BLaER1 (cell line): ENCODE measurements around the gene TEAD3.
A peak's percentile ranks its signal among the peaks of the same experiment; 100 is the strongest.

Experiments
- H3K27ac ChIP-seq: shearing (Covaris generic); formaldehyde crosslinking; 2 replicates; pipeline ENCODE4 v1.8.1; 2022
- H3K27me3 ChIP-seq: shearing (Covaris generic); formaldehyde crosslinking; 2 replicates; pipeline ENCODE4 v1.8.1; 2022
- H3K36me3 ChIP-seq: shearing (Covaris generic); formaldehyde crosslinking; 2 replicates; pipeline ENCODE4 v1.8.1; 2022
- H3K4me1 ChIP-seq: shearing (Covaris generic); formaldehyde crosslinking; 2 replicates; pipeline ENCODE4 v1.8.1; 2022
- H3K4me2 ChIP-seq: shearing (Covaris generic); formaldehyde crosslinking; 2 replicates; pipeline ENCODE4 v1.8.1; 2022
- H3K4me3 ChIP-seq: shearing (Covaris generic); formaldehyde crosslinking; 2 replicates; pipeline ENCODE4 v1.8.1; 2022
- H3K9ac ChIP-seq: shearing (Covaris generic); formaldehyde crosslinking; 2 replicates; pipeline ENCODE4 v1.8.1; 2022
- H3K9me3 ChIP-seq: shearing (Covaris generic); formaldehyde crosslinking; 2 replicates; pipeline ENCODE4 v1.8.1; 2022
- H4K20me1 ChIP-seq: shearing (Covaris generic); formaldehyde crosslinking; 2 replicates; pipeline ENCODE4 v1.8.1; 2022
- Cebpa-rat ChIP-seq: shearing (Covaris generic); IDR thresholded peaks from 2 replicates; pipeline ENCODE4 v1.8.1; 2022

Gene TEAD3

GRCh38 chr6:35471836-35472345, 25.0 kb downstream of the TEAD3 start:
- no peaks in the 10 kb centered on the region for H3K9me3 ChIP-seq
- peak overlapping the region; percentile 95 for H3K4me2 ChIP-seq
- no peak overlapping the region for H3K27ac ChIP-seq
- H3K27me3 ChIP-seq: no peaks in the 10 kb centered on the region
- TF ChIP-seq Cebpa-rat: no peak
- H3K36me3 ChIP-seq: peaks cover 74% of the 10 kb centered on the region
- peaks cover 70% of the 10 kb centered on the region for H4K20me1 ChIP-seq
- H3K4me1 ChIP-seq: peaks cover 45% of the 10 kb centered on the region
- H3K4me3 ChIP-seq: peak overlapping the region; percentile 98; the same call in 1 of the 2 replicates
- peak overlapping the region; percentile 100; the same call in 1 of the 2 replicates for H3K9ac ChIP-seq

GRCh38 chr6:35470663-35471120, 26.2 kb downstream of the TEAD3 start:
- peak overlapping the region; percentile 95 for H3K4me2 ChIP-seq
- H3K9ac ChIP-seq: peak overlapping the region; percentile 100
- no peaks in the 10 kb centered on the region for H3K9me3 ChIP-seq
- H3K27ac ChIP-seq: no peak overlapping the region
- peaks cover 86% of the 10 kb centered on the region for H3K36me3 ChIP-seq
- H3K4me3 ChIP-seq: peak overlapping the region; percentile 98
- no peaks in the 10 kb centered on the region for H3K27me3 ChIP-seq
- H4K20me1 ChIP-seq: peaks cover 70% of the 10 kb centered on the region
- peaks cover 45% of the 10 kb centered on the region for H3K4me1 ChIP-seq
- no peak for TF ChIP-seq Cebpa-rat

GRCh38 chr6:35469751-35470662, 26.9 kb downstream of the TEAD3 start:
- TF ChIP-seq Cebpa-rat: no peak
- H3K36me3 ChIP-seq: peaks cover 88% of the 10 kb centered on the region
- H3K4me3 ChIP-seq: peak overlapping the region; percentile 98
- H4K20me1 ChIP-seq: peaks cover 65% of the 10 kb centered on the region
- H3K9ac ChIP-seq: peak overlapping the region; percentile 100
- no peaks in the 10 kb centered on the region for H3K9me3 ChIP-seq
- H3K27me3 ChIP-seq: no peaks in the 10 kb centered on the region
- H3K27ac ChIP-seq: peak overlapping the region; percentile 99
- H3K4me1 ChIP-seq: peaks cover 45% of the 10 kb centered on the region
- H3K4me2 ChIP-seq: peak overlapping the region; percentile 95

GRCh38 chr6:35468980-35469750, 27.7 kb downstream of the TEAD3 start:
- Histone ChIP-seq H4K20me1 (peaks cover 57% of the 10 kb centered on the region), H3K4me1 (peaks cover 45% of the 10 kb centered on the region), H3K27me3 (no peaks in the 10 kb centered on the region), H3K27ac (peak overlapping the region; percentile 99), H3K9ac (peak overlapping the region; percentile 100), H3K4me3 (peak overlapping the region; percentile 98), H3K9me3 (no peaks in the 10 kb centered on the region), H3K36me3 (peaks cover 84% of the 10 kb centered on the region), H3K4me2 (peak overlapping the region; percentile 95)
- TF ChIP-seq Cebpa-rat: no peak

GRCh38 chr6:35468181-35468979, 28.5 kb downstream of the TEAD3 start, which contains the start of gene RPL10A:
Gene RPL10A (plus strand): TSS chr6:35468401. CDS start chr6:35468435, 34 bp downstream.
- Histone ChIP-seq H3K36me3 (peaks cover 84% of the 10 kb centered on the region), H3K27me3 (no peaks in the 10 kb centered on the region), H3K27ac (peak within 1 kb of the TSS; percentile 99), H3K9me3 (no peaks in the 10 kb centered on the region), H3K9ac (peak within 1 kb of the TSS; percentile 100), H3K4me1 (peaks cover 45% of the 10 kb centered on the region), H3K4me3 (peak within 1 kb of the TSS; percentile 98), H4K20me1 (peaks cover 49% of the 10 kb centered on the region), H3K4me2 (peak within 1 kb of the TSS; percentile 95)
- no peak for TF ChIP-seq Cebpa-rat

GRCh38 chr6:35465646-35466045, 31.2 kb downstream of the TEAD3 start:
- no peaks in the 10 kb centered on the region for H3K9me3 ChIP-seq
- peaks cover 21% of the 10 kb centered on the region for H4K20me1 ChIP-seq
- no peak overlapping the region for H3K27ac ChIP-seq
- no peak overlapping the region for H3K9ac ChIP-seq
- no peak overlapping the region for H3K4me2 ChIP-seq
- no peak overlapping the region for H3K4me3 ChIP-seq
- peaks cover 84% of the 10 kb centered on the region for H3K36me3 ChIP-seq
- H3K4me1 ChIP-seq: peaks cover 18% of the 10 kb centered on the region
- TF ChIP-seq Cebpa-rat: no peak
- H3K27me3 ChIP-seq: no peaks in the 10 kb centered on the region

- H3K4me1 ChIP-seq: peaks cover 7% of the 10 kb centered on the region
- H3K4me3 ChIP-seq: no peak overlapping the region
- H3K27ac ChIP-seq: no peak overlapping the region
- H3K27me3 ChIP-seq: no peaks in the 10 kb centered on the region
- TF ChIP-seq Cebpa-rat: no peak
- no peaks in the 10 kb centered on the region for H3K9me3 ChIP-seq
- no peak overlapping the region for H3K4me2 ChIP-seq
- H4K20me1 ChIP-seq: no peaks in the 10 kb centered on the region
- peaks cover 89% of the 10 kb centered on the region for H3K36me3 ChIP-seq
- no peak overlapping the region for H3K9ac ChIP-seq
These were observed 33.6 kb downstream of the TEAD3 start for GRCh38 chr6:35463292-35463691.

GRCh38 chr6:35461270-35461669, 35.6 kb downstream of the TEAD3 start:
- Histone ChIP-seq H3K4me3 (no peak overlapping the region), H3K9me3 (no peaks in the 10 kb centered on the region), H3K4me1 (no peaks in the 10 kb centered on the region), H3K27me3 (no peaks in the 10 kb centered on the region), H4K20me1 (no peaks in the 10 kb centered on the region), H3K36me3 (peaks cover 95% of the 10 kb centered on the region), H3K4me2 (no peak overlapping the region), H3K9ac (no peak overlapping the region), H3K27ac (no peak overlapping the region)
- TF ChIP-seq Cebpa-rat: no peak

GRCh38 chr6:35457907-35458306, 39.0 kb downstream of the TEAD3 start:
- Histone ChIP-seq H3K27ac (no peak overlapping the region), H3K4me3 (no peak overlapping the region), H3K9me3 (no peaks in the 10 kb centered on the region), H3K9ac (no peak overlapping the region), H3K4me1 (peaks cover 24% of the 10 kb centered on the region), H3K4me2 (no peak overlapping the region), H3K27me3 (no peaks in the 10 kb centered on the region), H3K36me3 (peaks cover 78% of the 10 kb centered on the region), H4K20me1 (no peaks in the 10 kb centered on the region; the same call in 1 of the 2 replicates)
- no peak for TF ChIP-seq Cebpa-rat
